DOHH2 (cell line): ENCODE results near the gene ANKRD13B.

Experiments
- H3F3A ChIP-seq: fragments of 200-600 bp; sonication (generic), shearing (Covaris generic); 2 replicates; pipeline ENCODE4 v1.6.0; 2016; ENCODE audit warnings: antibody characterized with exemption, mild to moderate bottlenecking; ENCODE audit not compliant: control insufficient read depth, insufficient read depth
- H3K27ac ChIP-seq: fragments of 200-600 bp; sonication (generic); 2 replicates; pipeline ENCODE4 v1.5.1; 2014; ENCODE audit warnings: low read depth, mild to moderate bottlenecking, low read length, moderate library complexity
- H3K27me3 ChIP-seq: fragments of 200-600 bp; sonication (generic); 2 replicates; pipeline ENCODE4 v1.6.1; 2014; ENCODE audit warnings: mild to moderate bottlenecking, low read length, mixed read lengths; ENCODE audit not compliant: control insufficient read depth
- H3K36me3 ChIP-seq: fragments of 200-600 bp; sonication (generic); 2 replicates; pipeline ENCODE4 v1.6.1; 2014; ENCODE audit warnings: mild to moderate bottlenecking, low read length, moderate library complexity, mixed read lengths; ENCODE audit not compliant: control insufficient read depth
- H3K4me1 ChIP-seq: fragments of 200-600 bp; sonication (generic); 2 replicates; pipeline ENCODE4 v1.6.1; 2014; ENCODE audit warnings: mild to moderate bottlenecking, low read length, mixed read lengths; ENCODE audit not compliant: control insufficient read depth
- H3K4me2 ChIP-seq: fragments of 200-600 bp; sonication (generic); 2 replicates; pipeline ENCODE4 v1.6.0; 2014; ENCODE audit warnings: mild to moderate bottlenecking, low read length, moderate library complexity
- H3K4me3 ChIP-seq: fragments of 200-600 bp; sonication (generic); 2 replicates; pipeline ENCODE4 v1.5.1; 2014; ENCODE audit warnings: mild to moderate bottlenecking, low read length, mixed read lengths
- H3K79me2 ChIP-seq: fragments of 200-600 bp; sonication (generic); 2 replicates; pipeline ENCODE4 v1.6.1; 2014; ENCODE audit warnings: mild to moderate bottlenecking, low read length, mixed read lengths; ENCODE audit not compliant: control insufficient read depth
- H3K9me2 ChIP-seq: fragments of 200-600 bp; sonication (generic); replicated peaks from 2 replicates; pipeline ENCODE4 v1.6.1; 2014; ENCODE audit warnings: mild to moderate bottlenecking, low read length, mixed read lengths; ENCODE audit not compliant: control insufficient read depth
- H3K9me3 ChIP-seq: fragments of 200-600 bp; sonication (generic); 2 replicates; pipeline ENCODE4 v1.6.1; 2014; ENCODE audit warnings: antibody characterized with exemption, low read length, mixed read lengths; ENCODE audit not compliant: control insufficient read depth, insufficient read depth
- H4K20me1 ChIP-seq: fragments of 200-600 bp; sonication (generic); 2 replicates; pipeline ENCODE4 v1.6.0; 2014; ENCODE audit warnings: low read depth, mild to moderate bottlenecking, antibody characterized with exemption, low read length, moderate library complexity; ENCODE audit not compliant: control insufficient read depth, insufficient read depth
- EZH2phosphoT487 ChIP-seq: fragments of 200-600 bp; sonication (generic); IDR thresholded peaks from 2 replicates; pipeline ENCODE4 v1.6.1; 2017; ENCODE audit warnings: borderline replicate concordance, mild to moderate bottlenecking, antibody characterized with exemption, low read length, moderate library complexity, mixed read lengths
- TF ChIP-seq, protein P1 (sequence below): fragments of 200-600 bp; sonication (generic); IDR thresholded peaks from one replicate; pipeline ENCODE4 v1.5.1; 2014; ENCODE audit warnings: antibody characterized with exemption, mild to moderate bottlenecking, low read depth, low read length; ENCODE audit not compliant: poor library complexity, severe bottlenecking

ANKRD13B gene

DNA sequence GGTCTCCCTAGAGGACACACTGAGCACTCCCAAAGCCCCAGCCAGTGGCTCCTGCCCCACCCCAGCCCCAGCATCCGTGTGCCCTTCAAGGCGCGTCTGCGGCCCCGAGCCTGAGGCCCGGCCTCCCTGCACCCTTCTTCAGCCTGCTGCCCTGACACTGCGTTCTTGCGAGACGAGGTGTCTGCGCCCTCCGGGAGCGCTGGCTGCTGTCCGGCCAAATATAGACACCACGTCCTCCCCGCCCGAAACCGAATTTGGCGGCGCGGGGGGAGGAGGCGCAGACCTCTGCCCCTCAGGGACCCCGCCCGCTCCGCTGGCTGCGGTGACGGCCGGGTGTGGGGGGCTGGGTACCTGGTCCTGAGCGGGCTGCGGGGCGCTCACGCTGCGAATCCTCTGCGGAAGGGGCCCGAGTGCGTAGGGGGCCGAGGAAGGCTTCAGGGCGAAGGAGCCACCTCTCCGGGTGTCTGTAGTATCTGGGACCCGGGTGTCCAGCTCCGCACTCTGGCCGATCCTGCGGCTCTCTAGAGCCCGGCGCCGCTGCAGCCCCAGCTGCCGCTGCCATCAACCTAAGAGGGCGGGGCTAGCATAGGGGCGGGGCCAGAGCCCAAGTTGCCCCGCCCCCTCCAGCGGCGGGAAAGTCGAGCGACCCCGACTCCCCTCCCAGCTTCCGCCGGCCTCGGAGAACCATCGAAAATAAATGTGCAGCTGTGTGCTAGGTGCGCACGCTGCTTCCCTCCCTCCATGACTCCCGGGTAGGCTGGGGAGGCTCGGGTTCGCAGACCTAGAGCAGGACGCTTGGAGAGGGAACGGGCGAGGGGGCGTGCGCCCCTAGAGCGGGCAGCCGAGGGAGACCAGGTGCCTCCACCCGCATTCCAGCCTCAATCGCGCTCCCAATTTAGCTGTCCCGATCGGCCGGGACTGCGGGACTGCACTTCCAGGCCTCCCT lies 29.7 kb downstream of the ANKRD13B start, which contains the start of gene CORO6:
CORO6 (minus strand) TSS at position 576 of the 946 bp plus-strand sequence. CDS start 1,491 bp downstream, outside the sequence.
- Histone ChIP-seq H3K79me2 (no peaks in the 10 kb centered on the region), H3F3A (peaks cover 9% of the 10 kb centered on the region), H3K27me3 (no peaks in the 10 kb centered on the region; the same call in 1 of the 2 replicates), H4K20me1 (no peaks in the 10 kb centered on the region), H3K4me2 (peak within 1 kb of the TSS; percentile 87), H3K9me2 (no peaks in the 10 kb centered on the region), H3K4me3 (peak within 1 kb of the TSS; percentile 82), H3K27ac (no peak within 1 kb of the TSS), H3K36me3 (no peaks in the 10 kb centered on the region), H3K9me3 (no peaks in the 10 kb centered on the region), H3K4me1 (peaks cover 30% of the 10 kb centered on the region)
- TF ChIP-seq, protein P1, sequence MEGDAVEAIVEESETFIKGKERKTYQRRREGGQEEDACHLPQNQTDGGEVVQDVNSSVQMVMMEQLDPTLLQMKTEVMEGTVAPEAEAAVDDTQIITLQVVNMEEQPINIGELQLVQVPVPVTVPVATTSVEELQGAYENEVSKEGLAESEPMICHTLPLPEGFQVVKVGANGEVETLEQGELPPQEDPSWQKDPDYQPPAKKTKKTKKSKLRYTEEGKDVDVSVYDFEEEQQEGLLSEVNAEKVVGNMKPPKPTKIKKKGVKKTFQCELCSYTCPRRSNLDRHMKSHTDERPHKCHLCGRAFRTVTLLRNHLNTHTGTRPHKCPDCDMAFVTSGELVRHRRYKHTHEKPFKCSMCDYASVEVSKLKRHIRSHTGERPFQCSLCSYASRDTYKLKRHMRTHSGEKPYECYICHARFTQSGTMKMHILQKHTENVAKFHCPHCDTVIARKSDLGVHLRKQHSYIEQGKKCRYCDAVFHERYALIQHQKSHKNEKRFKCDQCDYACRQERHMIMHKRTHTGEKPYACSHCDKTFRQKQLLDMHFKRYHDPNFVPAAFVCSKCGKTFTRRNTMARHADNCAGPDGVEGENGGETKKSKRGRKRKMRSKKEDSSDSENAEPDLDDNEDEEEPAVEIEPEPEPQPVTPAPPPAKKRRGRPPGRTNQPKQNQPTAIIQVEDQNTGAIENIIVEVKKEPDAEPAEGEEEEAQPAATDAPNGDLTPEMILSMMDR, result no peak
- no peak for TF ChIP-seq EZH2phosphoT487

DNA sequence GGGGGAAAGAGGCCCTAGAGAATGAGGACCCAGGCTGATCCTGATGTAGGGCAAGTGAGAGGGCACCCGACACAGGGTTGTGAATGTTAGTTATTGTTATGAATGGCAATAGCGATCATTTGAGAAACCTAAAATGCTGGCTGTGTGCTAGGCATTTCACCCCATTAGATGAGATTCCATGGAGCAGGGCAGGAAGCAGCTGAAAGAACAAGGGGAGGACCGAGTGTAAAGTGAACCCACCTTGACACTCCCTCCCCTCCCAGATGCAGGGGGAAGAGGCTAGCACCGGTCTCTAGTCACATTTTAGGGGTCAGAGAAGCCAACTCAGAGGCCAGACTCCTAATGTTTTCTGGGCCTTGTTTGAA lies 30.3 kb downstream of the ANKRD13B start:
- Histone ChIP-seq H3K9me2 (no peaks in the 10 kb centered on the region), H4K20me1 (no peaks in the 10 kb centered on the region), H3K4me3 (peak overlapping the region; percentile 82), H3K4me1 (peaks cover 25% of the 10 kb centered on the region), H3K79me2 (no peaks in the 10 kb centered on the region), H3K27me3 (no peaks in the 10 kb centered on the region; the same call in 1 of the 2 replicates), H3K4me2 (peak overlapping the region; percentile 87), H3F3A (peaks cover 9% of the 10 kb centered on the region), H3K36me3 (no peaks in the 10 kb centered on the region), H3K27ac (no peak overlapping the region), H3K9me3 (no peaks in the 10 kb centered on the region)
- TF ChIP-seq, protein P1, result no peak
- TF ChIP-seq EZH2phosphoT487, result no peak

DNA sequence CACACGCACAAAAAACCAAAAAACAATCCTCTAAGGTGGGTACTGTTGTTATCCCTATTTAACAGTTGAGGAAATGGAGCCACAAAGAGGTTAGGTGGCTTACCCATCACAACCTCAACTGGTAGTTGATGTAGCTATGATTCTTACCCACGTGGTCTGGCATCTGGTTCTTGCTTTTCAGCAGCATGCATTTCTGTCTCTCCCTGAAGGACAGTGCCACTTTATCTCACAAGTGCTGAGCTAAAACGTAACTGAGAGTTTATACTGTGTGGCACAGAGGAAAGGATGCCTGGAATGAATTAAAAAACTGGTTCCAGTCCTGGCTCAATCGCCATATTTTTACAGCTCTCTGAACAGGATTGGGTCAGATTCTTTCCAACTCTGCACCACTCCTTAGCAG lies 31.7 kb downstream of the ANKRD13B start:
- H3K4me1 ChIP-seq, result peaks cover 22% of the 10 kb centered on the region
- H3F3A ChIP-seq, result peaks cover 9% of the 10 kb centered on the region
- H3K79me2 ChIP-seq, result no peaks in the 10 kb centered on the region
- no peaks in the 10 kb centered on the region for H4K20me1 ChIP-seq
- H3K9me2 ChIP-seq, result no peaks in the 10 kb centered on the region
- H3K27ac ChIP-seq, result no peak overlapping the region
- TF ChIP-seq, protein P1, result no peak
- TF ChIP-seq EZH2phosphoT487, result no peak
- H3K4me2 ChIP-seq, result no peak overlapping the region
- H3K27me3 ChIP-seq, result no peaks in the 10 kb centered on the region; the same call in 1 of the 2 replicates
- no peaks in the 10 kb centered on the region for H3K9me3 ChIP-seq
- peaks cover 4% of the 10 kb centered on the region; the same call in 1 of the 2 replicates for H3K36me3 ChIP-seq
- H3K4me3 ChIP-seq, result no peak overlapping the region
